AG10803 (cell line): Measurements from ENCODE around the gene AACS.
A peak's percentile ranks its signal among the peaks of the same experiment; 100 is the strongest.
"Not testable (repeated sequence)": the region's sequence is repeated elsewhere in the genome, so short reads cannot be mapped to it uniquely, and the experiment has no call there.

Source experiments
- DNase-seq: peaks from one replicate; pipeline ENCODE4 v3.0.0; 2010; ENCODE audit warnings: low read depth
- H3K4me3 ChIP-seq: 2 replicates; pipeline ENCODE4 v1.5.1; 2011; ENCODE audit warnings: mild to moderate bottlenecking, low read length, control low read depth
- TF ChIP-seq, protein P1 (sequence below): conservative IDR thresholded peaks from 2 replicates; pipeline ENCODE4 v1.5.1; 2011; ENCODE audit warnings: mild to moderate bottlenecking, low read length, control low read depth, inconsistent platforms

AACS gene

DNA sequence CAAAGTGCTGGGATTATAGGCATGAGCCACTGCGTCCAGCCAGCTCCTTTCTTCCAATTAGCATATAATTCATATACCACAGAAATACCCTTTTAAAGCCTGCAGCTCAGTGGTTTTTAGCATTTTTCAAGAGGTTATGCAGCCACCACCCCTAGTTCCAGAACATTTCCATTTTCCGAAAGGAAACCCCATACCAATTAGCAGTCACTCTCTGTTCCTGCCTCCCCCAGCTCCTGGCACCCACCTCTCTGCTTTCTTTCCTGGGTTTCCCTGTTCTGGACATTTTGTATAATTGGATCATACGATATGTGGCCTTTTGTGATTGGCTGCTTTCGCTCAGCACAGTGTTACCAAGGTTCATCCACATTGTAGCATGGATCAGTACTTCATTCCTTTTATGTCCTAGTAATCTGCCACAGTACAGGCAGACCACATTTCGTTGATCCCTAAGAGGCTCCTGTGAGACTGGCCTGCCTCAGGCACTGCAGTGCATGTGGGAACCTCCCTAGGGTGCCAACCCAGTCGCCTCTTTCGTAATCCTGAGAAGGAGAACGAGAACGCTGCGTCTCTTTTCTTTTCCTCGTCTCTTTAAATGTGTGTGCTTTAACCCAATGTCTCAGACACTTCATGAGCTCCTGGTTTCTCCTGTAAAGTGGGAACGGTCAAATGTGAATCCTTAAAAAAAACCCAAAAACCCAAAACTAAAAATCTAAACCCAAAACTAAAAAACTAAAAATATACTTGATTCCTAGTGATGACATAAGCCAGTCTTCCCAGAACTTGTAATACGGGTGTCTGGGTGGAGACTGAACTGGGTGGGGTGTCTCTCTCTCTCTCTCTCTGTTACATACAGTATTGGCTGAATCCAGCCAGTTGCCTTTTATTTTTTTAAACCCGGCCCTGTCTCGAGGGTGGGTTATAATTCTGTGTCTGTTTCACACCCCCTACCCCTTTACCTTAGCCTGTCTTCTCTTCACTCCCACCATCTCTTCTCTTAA, 14.7 kb downstream of the AACS start:
- peak overlapping the region; percentile 26 for H3K4me3 ChIP-seq
- DNase-seq: peak; percentile 75
- TF ChIP-seq, protein P1, sequence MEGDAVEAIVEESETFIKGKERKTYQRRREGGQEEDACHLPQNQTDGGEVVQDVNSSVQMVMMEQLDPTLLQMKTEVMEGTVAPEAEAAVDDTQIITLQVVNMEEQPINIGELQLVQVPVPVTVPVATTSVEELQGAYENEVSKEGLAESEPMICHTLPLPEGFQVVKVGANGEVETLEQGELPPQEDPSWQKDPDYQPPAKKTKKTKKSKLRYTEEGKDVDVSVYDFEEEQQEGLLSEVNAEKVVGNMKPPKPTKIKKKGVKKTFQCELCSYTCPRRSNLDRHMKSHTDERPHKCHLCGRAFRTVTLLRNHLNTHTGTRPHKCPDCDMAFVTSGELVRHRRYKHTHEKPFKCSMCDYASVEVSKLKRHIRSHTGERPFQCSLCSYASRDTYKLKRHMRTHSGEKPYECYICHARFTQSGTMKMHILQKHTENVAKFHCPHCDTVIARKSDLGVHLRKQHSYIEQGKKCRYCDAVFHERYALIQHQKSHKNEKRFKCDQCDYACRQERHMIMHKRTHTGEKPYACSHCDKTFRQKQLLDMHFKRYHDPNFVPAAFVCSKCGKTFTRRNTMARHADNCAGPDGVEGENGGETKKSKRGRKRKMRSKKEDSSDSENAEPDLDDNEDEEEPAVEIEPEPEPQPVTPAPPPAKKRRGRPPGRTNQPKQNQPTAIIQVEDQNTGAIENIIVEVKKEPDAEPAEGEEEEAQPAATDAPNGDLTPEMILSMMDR: no peak

DNA sequence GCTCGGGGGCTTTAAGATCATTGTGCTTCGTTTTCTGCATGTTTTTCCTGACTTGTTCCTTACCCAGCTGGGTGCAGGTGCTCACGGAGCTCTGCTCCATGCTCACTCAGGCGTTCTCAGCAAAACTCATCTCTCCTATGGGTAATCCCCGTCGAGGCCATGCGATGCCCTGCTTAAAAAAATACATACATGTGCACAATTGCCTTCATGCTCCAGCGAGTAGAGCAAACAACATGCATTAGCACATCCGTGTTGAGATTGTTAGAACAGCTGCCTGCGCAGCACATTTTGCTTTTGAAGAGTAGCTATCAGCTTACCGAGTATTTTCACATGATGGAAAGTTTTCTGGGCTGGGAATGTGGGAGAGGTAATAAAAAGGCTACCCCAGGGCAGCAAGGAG, 16.2 kb downstream of the AACS start:
- no peak for DNase-seq
- H3K4me3 ChIP-seq: no peak overlapping the region
- TF ChIP-seq, protein P1: no peak

DNA sequence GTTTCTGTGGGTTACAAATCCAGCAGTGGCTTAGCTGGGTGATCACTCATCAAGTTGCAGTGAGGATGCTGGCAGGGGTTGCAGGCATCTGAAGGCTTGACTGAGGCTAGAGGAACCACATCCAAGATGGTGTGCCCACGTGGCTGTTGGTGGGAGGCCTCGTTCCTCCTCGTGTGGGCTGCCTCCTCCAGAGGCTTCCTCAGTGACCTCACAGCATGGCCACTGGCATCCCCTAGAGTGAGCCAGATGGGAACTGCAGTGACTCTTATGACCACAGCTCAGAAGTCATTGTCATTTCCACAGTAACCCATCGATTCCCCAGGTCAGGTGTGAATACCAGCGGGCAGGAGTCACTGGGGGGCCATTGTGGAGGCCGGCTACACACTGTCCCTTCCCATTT, 17.8 kb downstream of the AACS start:
- TF ChIP-seq, protein P1: no peak
- H3K4me3 ChIP-seq: no peak overlapping the region
- no peak for DNase-seq

DNA sequence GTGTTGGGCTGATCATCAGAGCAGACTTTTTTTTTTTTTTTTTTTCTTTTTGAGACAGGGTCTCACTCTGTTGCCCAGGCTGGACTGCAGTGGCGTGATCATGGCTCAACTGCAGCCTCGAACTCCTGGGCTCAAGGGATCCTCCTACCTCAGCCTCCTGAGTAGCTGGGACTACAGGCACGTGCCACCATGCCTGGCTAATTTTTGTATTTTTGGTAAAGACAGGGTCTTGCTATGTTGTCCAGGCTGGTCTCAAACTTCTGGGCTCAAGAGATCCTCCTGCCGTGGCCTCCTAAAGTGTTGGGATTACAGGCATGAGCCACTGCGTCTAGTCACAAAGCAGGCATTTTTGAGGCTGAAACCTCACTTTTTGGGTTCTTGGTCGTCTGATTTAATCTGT, 23.0 kb downstream of the AACS start:
- H3K4me3 ChIP-seq, DNase-seq: not testable (repeated sequence)

DNA sequence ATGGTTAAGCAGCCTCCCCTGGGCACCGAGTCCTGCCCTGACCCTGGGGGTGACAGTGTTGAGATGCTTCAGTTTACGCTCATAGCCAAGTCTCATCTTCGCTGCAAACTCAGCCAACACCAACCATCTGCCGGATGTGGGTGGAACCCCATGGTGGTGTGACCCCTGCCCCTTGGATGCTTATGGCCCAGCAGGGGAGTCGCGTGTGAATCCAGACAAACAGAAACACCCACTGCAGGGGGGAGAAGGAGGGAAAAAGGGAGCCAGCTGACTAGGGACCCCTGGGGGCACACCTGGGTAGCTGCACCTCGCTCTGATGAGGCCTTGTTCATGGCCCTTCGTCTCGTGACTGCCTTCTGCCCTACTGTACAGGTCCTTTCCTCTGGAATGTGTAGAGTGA, 23.8 kb downstream of the AACS start:
- H3K4me3 ChIP-seq: no peak overlapping the region
- TF ChIP-seq, protein P1: no peak
- DNase-seq: no peak

DNA sequence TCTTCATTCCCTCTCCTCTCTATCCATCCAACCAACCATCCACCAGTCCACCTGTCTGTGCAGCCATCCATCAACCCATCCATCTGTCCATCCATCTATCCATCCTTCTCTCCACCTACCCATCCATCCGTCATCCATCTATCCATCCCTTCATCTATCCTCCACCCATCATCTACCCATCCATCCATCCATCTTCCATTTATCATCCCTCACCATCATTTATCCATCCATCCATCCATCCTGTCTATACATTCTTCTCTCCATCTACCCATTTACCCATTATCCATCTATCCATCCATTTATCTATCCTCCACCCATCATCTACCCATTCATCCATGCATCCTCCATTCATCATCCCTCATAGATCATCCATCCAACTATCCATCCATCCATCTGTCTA, 24.4 kb downstream of the AACS start:
- no peak overlapping the region for H3K4me3 ChIP-seq
- DNase-seq: no peak
- TF ChIP-seq, protein P1: no peak

DNA sequence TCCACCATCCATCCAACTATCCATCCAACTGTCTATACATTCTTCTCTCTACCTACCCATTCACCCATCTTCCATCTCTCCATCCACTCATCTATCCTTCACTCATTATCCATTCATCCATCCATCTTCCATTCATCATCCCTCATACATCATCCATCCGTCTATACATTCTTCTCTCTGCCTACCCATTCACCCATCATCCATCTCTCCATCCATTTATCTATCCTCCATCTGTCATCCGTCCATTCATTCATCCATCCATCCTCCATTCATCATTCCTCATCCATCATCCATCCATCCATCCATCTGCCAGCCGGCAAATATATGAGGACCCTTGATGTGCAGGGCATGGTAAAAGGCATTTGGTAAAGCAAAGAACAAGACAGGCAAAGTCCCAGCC, 25.2 kb downstream of the AACS start:
- no peak for DNase-seq
- TF ChIP-seq, protein P1: no peak
- no peak overlapping the region for H3K4me3 ChIP-seq
